ENCODE measurements around the gene KCNQ4. TPM values are rescaled to one million over a fixed set of nuclear protein-coding genes. Genes with fewer than 3 reads are reported as not detected.

KCNQ4 gene
- total and polyA plus RNA-seq, 2 donors (not counting 1 experiment from before 2014, with no cell fraction given), result 0.16 to 0.20 TPM

- POLR2A ChIA-PET, result no interaction called here
Measured at GRCh38 chr1:40768146-40768990, 15.2 kb upstream of the KCNQ4 start.

More at GRCh38 chr1:40768146-40768990, 15.2 kb upstream of the KCNQ4 start:
- CTCF ChIA-PET, result interaction anchor here (0.6 kb wide), 1 partner anchor 185 kb away, joined by 4 read pairs; no protein-coding TSS in a partner anchor
- Mint-ChIP-seq H3K4me3 (no peak overlapping the region), H3K27ac (peak overlapping the region; percentile 46), H3K4me1 (peaks cover 11% of the 10 kb centered on the region), H3K27me3 (no peaks in the 10 kb centered on the region), H3K9me3 (ENCODE audit: insufficient read depth) (no peaks in the 10 kb centered on the region)
- no peaks in the 10 kb centered on the region for H3K9me3 ChIP-seq (ENCODE audit: control extremely low read depth in 1 of 3, control insufficient read depth in 2 of 3, insufficient read depth in 1 of 3, low read length in 2 of 3)
- no peaks in the 10 kb centered on the region for H4K20me1 ChIP-seq (ENCODE audit: control insufficient read depth, insufficient read depth, low read length, poor library complexity, severe bottlenecking)
- H3K27ac ChIP-seq (ENCODE audit: low read length in 2 of 2), result no peak overlapping the region
- H3K4me1 ChIP-seq (ENCODE audit: control insufficient read depth in 2 of 2, insufficient read depth in 2 of 2, low read length in 2 of 2), result peaks cover 8 to 10% of the 10 kb centered on the region in 2 donors
- H3K4me3 ChIP-seq (ENCODE audit: control extremely low read depth in 1 of 5, extremely low read depth in 1 of 5, insufficient read depth in 1 of 5, low read depth in 2 of 5, low read length in 4 of 5), result no peak overlapping the region
- ATAC-seq (ENCODE audit: low read depth) (no peak), DNase-seq (no peak)
- H3K4me2 ChIP-seq (replicated peaks; ENCODE audit: low read depth, low read length, poor library complexity, severe bottlenecking), result no peak overlapping the region
- WGBS (ENCODE audit: insufficient coverage), result 100% methylated on average over 3 of the region's 7 CpGs
- intact Hi-C loops (cut with micrococcal nuclease), result no loop called here
- no peak for TF ChIP-seq EZH2 (IDR thresholded peaks at IDR 0.05; ENCODE audit: borderline replicate concordance, insufficient read depth, low read depth, low read length, poor library complexity, severe bottlenecking)
- TF ChIP-seq CTCF (IDR thresholded peaks at IDR 0.05), result no peak
- H3K79me2 ChIP-seq (ENCODE audit: control insufficient read depth, insufficient read depth, low read length), result no peaks in the 10 kb centered on the region
- H3K9ac ChIP-seq (ENCODE audit: low read length), result no peak overlapping the region
- H3K36me3 ChIP-seq (replicated peaks in 1 of 2; ENCODE audit: control extremely low read depth in 1 of 2, control insufficient read depth in 1 of 2, extremely low read depth in 1 of 2, insufficient read depth in 2 of 2, low read length in 1 of 2), result peaks cover 14 to 87% of the 10 kb centered on the region in 2 experiments
- no peak overlapping the region for H2AFZ ChIP-seq (ENCODE audit: insufficient read depth, low read depth, low read length, poor library complexity, severe bottlenecking)
- no peaks in the 10 kb centered on the region for H3K27me3 ChIP-seq (replicated peaks in 1 of 4; ENCODE audit: control extremely low read depth in 1 of 4, control insufficient read depth in 3 of 4, insufficient read depth in 4 of 4, low read length in 3 of 4)

Data from B cell (primary cell).